Cardiac muscle cell (in vitro differentiated cells and primary cell): ENCODE measurements around the gene ZDHHC5. TPM values are rescaled to one million over a fixed set of nuclear protein-coding genes. Genes with fewer than 3 reads are reported as not detected.

ENCODE experiments used
- DNase-seq, 2 donors: peaks; one replicate each; pipeline versions ENCODE4 v3.0.0 to v3.0.0-alpha.2; 2010 to 2017; ENCODE audit warnings: low read depth in 1 of 2, low spot score in 1 of 2
- H3K27ac ChIP-seq: fragments of 200-600 bp; sonication (generic); 2 replicates; pipeline ENCODE4 v1.5.1; 2016
- H3K27me3 ChIP-seq: fragments of 200-600 bp; sonication (generic); 2 replicates; pipeline ENCODE4 v1.6.0; 2016; ENCODE audit warnings: control low read depth
- H3K36me3 ChIP-seq: fragments of 200-600 bp; sonication (generic); 2 replicates; pipeline ENCODE4 v1.5.1; 2016; ENCODE audit warnings: control low read depth
- H3K4me1 ChIP-seq: fragments of 200-600 bp; sonication (generic); 2 replicates; pipeline ENCODE4 v1.8.1; 2017; ENCODE audit warnings: low read depth, mild to moderate bottlenecking, mixed run types
- H3K4me3 ChIP-seq: fragments of 200-600 bp; sonication (generic); 2 replicates; pipeline ENCODE4 v1.5.1; 2016; ENCODE audit warnings: mild to moderate bottlenecking
- H3K9me3 ChIP-seq: fragments of 200-600 bp; sonication (generic); 2 replicates; pipeline ENCODE4 v1.5.1; 2017; ENCODE audit warnings: low read depth, mild to moderate bottlenecking, control low read depth
- CTCF ChIP-seq: IDR thresholded peaks from 2 replicates; pipeline ENCODE4 v1.5.1; 2012; ENCODE audit warnings: low read depth, mild to moderate bottlenecking, low read length
- polyA plus RNA-seq: library from polyadenylated mRNA; unstranded; fragments of >200 nt; fragmentation: Nextera tagmentation; extraction: Ambion mirVana; gene quantifications from 2 replicates; pipeline ENCODE4 v1.2.1, GENCODE V29; 2016
- total RNA-seq: library from RNA; depleted of rRNA; stranded (reverse); fragments of >200 nt; gene quantifications from 2 replicates; pipeline ENCODE4 v1.2.3, GENCODE V29; 2016

Gene ZDHHC5
- total and polyA plus RNA-seq, 2 experiments from 2014 or later = 24.9 to 30.9 TPM

- H3K4me1 ChIP-seq = peaks cover 28% of the 10 kb centered on the region
- no peaks in the 10 kb centered on the region for H3K27me3 ChIP-seq
- no peaks in the 10 kb centered on the region for H3K9me3 ChIP-seq
- no peak for DNase-seq
- H3K36me3 ChIP-seq = no peaks in the 10 kb centered on the region
- H3K4me3 ChIP-seq = no peak overlapping the region
- H3K27ac ChIP-seq = no peak overlapping the region
- no peak for TF ChIP-seq CTCF
These were observed 15.3 kb upstream of the ZDHHC5 start for GRCh38 chr11:57652662-57653061.

- Histone ChIP-seq H3K27ac (no peak overlapping the region), H3K4me1 (peaks cover 23% of the 10 kb centered on the region)
- no peak for TF ChIP-seq CTCF
These were observed 14.8 kb upstream of the ZDHHC5 start for GRCh38 chr11:57653163-57653562.

GRCh38 chr11:57656885-57657193 lies 11.1 kb upstream of the ZDHHC5 start:
- Histone ChIP-seq H3K9me3 (no peaks in the 10 kb centered on the region), H3K27ac (peak overlapping the region; percentile 67), H3K36me3 (peaks cover 20% of the 10 kb centered on the region), H3K27me3 (no peaks in the 10 kb centered on the region), H3K4me3 (peak overlapping the region; percentile 14), H3K4me1 (peaks cover 5% of the 10 kb centered on the region)
- DNase-seq = no peak
- TF ChIP-seq CTCF = no peak

More at GRCh38 chr11:57653163-57653562, 14.8 kb upstream of the ZDHHC5 start:
- no peaks in the 10 kb centered on the region for H3K9me3 ChIP-seq
- H3K36me3 ChIP-seq = no peaks in the 10 kb centered on the region
- DNase-seq = no peak
- no peak overlapping the region for H3K4me3 ChIP-seq
- no peaks in the 10 kb centered on the region for H3K27me3 ChIP-seq

GRCh38 chr11:57657194-57658022 lies 10.5 kb upstream of the ZDHHC5 start, which contains the start of gene CLP1:
Gene CLP1, plus strand, starts transcription at chr11:57657762. Its CDS starts 1,715 bp downstream, at chr11:57659477.
- no peak for TF ChIP-seq CTCF
- peak; percentile 99 to 100 for DNase-seq
- Histone ChIP-seq H3K36me3 (peaks cover 23% of the 10 kb centered on the region), H3K4me1 (peaks cover 5% of the 10 kb centered on the region), H3K27me3 (no peaks in the 10 kb centered on the region), H3K27ac (peak within 1 kb of the TSS; percentile 67), H3K4me3 (peak within 1 kb of the TSS; percentile 67), H3K9me3 (no peaks in the 10 kb centered on the region)

- Histone ChIP-seq H3K36me3 (peaks cover 23% of the 10 kb centered on the region), H3K9me3 (no peaks in the 10 kb centered on the region), H3K4me1 (peaks cover 5% of the 10 kb centered on the region), H3K27ac (peak overlapping the region; percentile 36), H3K4me3 (peak overlapping the region; percentile 67), H3K27me3 (no peaks in the 10 kb centered on the region)
- TF ChIP-seq CTCF = no peak
- no peak for DNase-seq
These were observed 9.9 kb upstream of the ZDHHC5 start for GRCh38 chr11:57658023-57658361.
